Measurements from ENCODE around the gene TNFAIP2. TPM values are rescaled to one million over a fixed set of nuclear protein-coding genes. Genes with fewer than 3 reads are reported as not detected.

Gene TNFAIP2
- total and polyA plus RNA-seq, 9 of the 15 experiments (the other 6 are each of a cell fraction or from before 2014, with no cell fraction given) = 22.6 to 68.6 (median 44.6) TPM

- no peak for TF ChIP-seq PBX2 (CRISPR knock-in tag; IDR thresholded peaks at IDR 0.05; ENCODE audit: low read depth)
- TF ChIP-seq PBX2 (tag; conservative IDR thresholded peaks at IDR 0.05; ENCODE audit: low read depth) = no peak
- no peak for TF ChIP-seq ETS1 (conservative IDR thresholded peaks at IDR 0.05; ENCODE audit: control insufficient read depth, low read depth, low read length)
- no peak for TF ChIP-seq ARID4B (CRISPR knock-in tag; IDR thresholded peaks at IDR 0.05)
- TF ChIP-seq, protein P1, sequence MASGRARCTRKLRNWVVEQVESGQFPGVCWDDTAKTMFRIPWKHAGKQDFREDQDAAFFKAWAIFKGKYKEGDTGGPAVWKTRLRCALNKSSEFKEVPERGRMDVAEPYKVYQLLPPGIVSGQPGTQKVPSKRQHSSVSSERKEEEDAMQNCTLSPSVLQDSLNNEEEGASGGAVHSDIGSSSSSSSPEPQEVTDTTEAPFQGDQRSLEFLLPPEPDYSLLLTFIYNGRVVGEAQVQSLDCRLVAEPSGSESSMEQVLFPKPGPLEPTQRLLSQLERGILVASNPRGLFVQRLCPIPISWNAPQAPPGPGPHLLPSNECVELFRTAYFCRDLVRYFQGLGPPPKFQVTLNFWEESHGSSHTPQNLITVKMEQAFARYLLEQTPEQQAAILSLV (tag; IDR thresholded peaks at IDR 0.05) = no peak
- TF ChIP-seq FOXK2 (conservative IDR thresholded peaks at IDR 0.05 in 1 of 2, IDR thresholded peaks at IDR 0.05 in 1 of 2; ENCODE audit: low read depth in 2 of 2) = no peak
Observed at GRCh38 chr14:103132381-103133209, 9.3 kb downstream of the TNFAIP2 start (continued).

All from K562 (cell line).